H9 (cell line): ENCODE measurements around the gene GPAT3. TPM values are rescaled to one million over a fixed set of nuclear protein-coding genes. Genes with fewer than 3 reads are reported as not detected.

Experiments
- DNase-seq: peaks from one replicate; pipeline ENCODE4 v3.0.0-alpha.2; 2017
- H2AFZ ChIP-seq: one replicate; pipeline ENCODE4 v1.6.1; 2013; ENCODE audit warnings: mild to moderate bottlenecking, low read length, control low read depth, moderate library complexity
- H2AK5ac ChIP-seq: 2 replicates; pipeline ENCODE4 v1.6.1; 2013; ENCODE audit warnings: low read length, control low read depth, mixed read lengths; ENCODE audit not compliant: insufficient read length
- H2BK120ac ChIP-seq: one replicate; pipeline ENCODE4 v1.6.1; 2013; ENCODE audit warnings: low read depth, mild to moderate bottlenecking, low read length, control low read depth, inconsistent platforms; ENCODE audit not compliant: poor library complexity, severe bottlenecking
- H2BK12ac ChIP-seq: 2 replicates; pipeline ENCODE4 v1.6.1; 2013; ENCODE audit warnings: low read length, control low read depth, mixed read lengths, low read depth; ENCODE audit not compliant: insufficient read length
- H2BK15ac ChIP-seq: 2 replicates; pipeline ENCODE4 v1.6.1; 2013; ENCODE audit warnings: low read depth, low read length, control low read depth
- H2BK20ac ChIP-seq: one replicate; pipeline ENCODE4 v1.6.1; 2013; ENCODE audit warnings: low read depth, mild to moderate bottlenecking, low read length, control low read depth, inconsistent platforms; ENCODE audit not compliant: poor library complexity, severe bottlenecking
- H2BK5ac ChIP-seq: 2 replicates; pipeline ENCODE4 v1.6.1; 2013; ENCODE audit warnings: low read length, control low read depth, mixed read lengths; ENCODE audit not compliant: insufficient read length
- H3K14ac ChIP-seq: 2 replicates; pipeline ENCODE4 v1.6.1; 2013; ENCODE audit warnings: low read length, control low read depth; ENCODE audit not compliant: insufficient read depth
- H3K18ac ChIP-seq: 2 replicates; pipeline ENCODE4 v1.6.1; 2013; ENCODE audit warnings: low read depth, mild to moderate bottlenecking, mixed read lengths, low read length, control low read depth; ENCODE audit not compliant: insufficient read length
- H3K23ac ChIP-seq: 2 replicates; pipeline ENCODE4 v1.6.1; 2013; ENCODE audit warnings: low read length, control low read depth, mixed read lengths, low read depth; ENCODE audit not compliant: insufficient read length
- H3K23me2 ChIP-seq: 2 replicates; pipeline ENCODE4 v1.6.1; 2013; ENCODE audit warnings: low read depth, mild to moderate bottlenecking, mixed read lengths, low read length, control low read depth; ENCODE audit not compliant: insufficient read length, poor library complexity, severe bottlenecking
- H3K27ac ChIP-seq: 2 replicates; pipeline ENCODE4 v1.5.1; 2013; ENCODE audit warnings: low read length, control low read depth, mixed read lengths, low read depth; ENCODE audit not compliant: insufficient read length
- H3K27me3 ChIP-seq: 2 replicates; pipeline ENCODE4 v1.6.1; 2013; ENCODE audit warnings: low read length, control low read depth, inconsistent platforms; ENCODE audit not compliant: insufficient read depth
- H3K4ac ChIP-seq: 2 replicates; pipeline ENCODE4 v1.6.1; 2013; ENCODE audit warnings: low read depth, mild to moderate bottlenecking, control low read depth, inconsistent platforms, low read length, moderate library complexity
- H3K4me1 ChIP-seq: 2 replicates; pipeline ENCODE4 v1.6.1; 2013; ENCODE audit warnings: low read length, control low read depth, inconsistent platforms; ENCODE audit not compliant: insufficient read depth
- H3K4me2 ChIP-seq: 2 replicates; pipeline ENCODE4 v1.6.1; 2013; ENCODE audit warnings: low read length, control low read depth, mixed read lengths; ENCODE audit not compliant: insufficient read length, insufficient read depth
- H3K56ac ChIP-seq: 2 replicates; pipeline ENCODE4 v1.6.1; 2013; ENCODE audit warnings: low read depth, mild to moderate bottlenecking, mixed read lengths, low read length, control low read depth; ENCODE audit not compliant: insufficient read length
- H3K79me1 ChIP-seq: 2 replicates; pipeline ENCODE4 v1.6.1; 2013; ENCODE audit warnings: low read depth, mild to moderate bottlenecking, moderate library complexity, low read length, control low read depth, inconsistent platforms; ENCODE audit not compliant: insufficient read depth, poor library complexity, severe bottlenecking
- H3K79me2 ChIP-seq: 2 replicates; pipeline ENCODE4 v1.6.1; 2013; ENCODE audit warnings: low read length, control low read depth, inconsistent platforms; ENCODE audit not compliant: insufficient read depth
- H3K9ac ChIP-seq: 2 replicates; pipeline ENCODE4 v1.6.1; 2013; ENCODE audit warnings: low read length, control low read depth, mixed read lengths; ENCODE audit not compliant: insufficient read length; ENCODE audit errors: extremely low read depth
- H3K9me3 ChIP-seq: one replicate; pipeline ENCODE4 v1.6.1; 2013; ENCODE audit warnings: low read depth, low read length, inconsistent platforms; ENCODE audit not compliant: control insufficient read depth
- H3T11ph ChIP-seq: one replicate; pipeline ENCODE4 v1.6.1; 2013; ENCODE audit warnings: mild to moderate bottlenecking, low read length, control low read depth, inconsistent platforms
- H4K20me1 ChIP-seq: one replicate; pipeline ENCODE4 v1.6.1; 2013; ENCODE audit not compliant: control insufficient read depth, insufficient read length, insufficient read depth
- H4K5ac ChIP-seq: 2 replicates; pipeline ENCODE4 v1.6.1; 2013; ENCODE audit warnings: low read depth, mild to moderate bottlenecking, mixed read lengths, low read length, control low read depth; ENCODE audit not compliant: insufficient read length
- H4K8ac ChIP-seq: replicated peaks from 2 replicates; pipeline ENCODE4 v1.6.1; 2013; ENCODE audit warnings: low read length, control low read depth, mixed read lengths, low read depth; ENCODE audit not compliant: insufficient read length
- H4K91ac ChIP-seq: 2 replicates; pipeline ENCODE4 v1.6.1; 2013; ENCODE audit warnings: low read depth, mild to moderate bottlenecking, moderate library complexity, mixed read lengths, low read length, control low read depth; ENCODE audit not compliant: insufficient read length
- H3K27ac Mint-ChIP-seq, 3 experiments: 2 replicates in 2 of 3; 3 replicates in 1 of 3; pipeline ENCODE4 v1.8.0; 2020 to 2021; ENCODE audit warnings: mixed read lengths in 3 of 3, mild to moderate bottlenecking in 1 of 3, moderate library complexity in 1 of 3
- H3K27me3 Mint-ChIP-seq: 2 replicates; pipeline ENCODE4 v1.8.0; 2021; ENCODE audit warnings: low read depth, mild to moderate bottlenecking, moderate library complexity, mixed read lengths
- H3K36me3 Mint-ChIP-seq, 3 experiments: 2 replicates in 2 of 3; 3 replicates in 1 of 3; pipeline ENCODE4 v1.8.0; 2020 to 2021; ENCODE audit warnings: low read depth in 3 of 3, mixed read lengths in 3 of 3; ENCODE audit not compliant: insufficient read depth in 1 of 3
- H3K4me1 Mint-ChIP-seq, 2 experiments: 2 replicates each; pipeline ENCODE4 v1.8.0; 2020; ENCODE audit warnings: mixed read lengths in 2 of 2
- H3K4me3 Mint-ChIP-seq, 2 experiments: 2 replicates in 1 of 2; 3 replicates in 1 of 2; pipeline ENCODE4 v1.8.0; 2020 to 2021; ENCODE audit warnings: mild to moderate bottlenecking in 2 of 2, mixed read lengths in 2 of 2, moderate library complexity in 1 of 2
- H3K9me3 Mint-ChIP-seq, 2 experiments: 2 replicates in 1 of 2; 3 replicates in 1 of 2; pipeline ENCODE4 v1.8.0; 2020; ENCODE audit warnings: mild to moderate bottlenecking in 2 of 2, mixed read lengths in 2 of 2, moderate library complexity in 1 of 2
- WGBS: extraction: QIAGEN DNeasy Blood & Tissue Kit; methylation state at CpG from one replicate; pipeline ENCODE4 v1.1.7; 2013; ENCODE audit warnings: missing lambda C conversion rate, low lambda C conversion rate, mixed read lengths; ENCODE audit not compliant: insufficient read length; ENCODE audit errors: extremely low coverage; 5-methylcytosine and 5-hydroxymethylcytosine counted together
- total RNA-seq: library from RNA; stranded (reverse); gene quantifications from 2 replicates; pipeline ENCODE4 v1.2.1, GENCODE V29; 2021
- TF ChIP-seq, protein P1 (sequence below): fragments of 200-600 bp; sonication (generic); conservative IDR thresholded peaks from 3 replicates; pipeline ENCODE4 v1.8.0; 2021; ENCODE audit warnings: antibody characterized with exemption, mild to moderate bottlenecking

Gene GPAT3
- total RNA-seq, 1 experiment from 2014 or later, result 1.8 TPM

DNA sequence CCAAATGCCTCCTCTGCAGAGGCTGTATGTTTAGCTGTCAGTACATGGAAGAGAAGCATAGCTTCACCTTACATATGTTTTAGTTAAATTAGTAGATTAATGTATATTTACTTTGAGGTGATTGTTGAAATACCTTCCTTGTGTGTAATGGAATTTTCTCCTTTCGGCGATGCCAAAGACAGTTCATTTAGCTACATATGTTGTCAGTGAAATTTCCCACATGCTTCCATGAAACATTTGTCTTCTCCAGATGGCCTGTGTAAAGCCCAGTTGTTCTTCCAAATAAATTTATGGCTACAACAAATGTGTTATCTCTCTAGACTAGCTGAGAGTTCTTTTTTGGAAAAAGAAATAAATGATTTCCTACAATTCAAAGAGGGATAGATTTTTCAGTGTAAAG lies 95.2 kb downstream of the GPAT3 start:
- Histone ChIP-seq H3K79me1 (no peaks in the 10 kb centered on the region), H4K5ac (no peak overlapping the region), H2BK12ac (no peak overlapping the region), H3K4me2 (no peak overlapping the region), H3K18ac (no peak overlapping the region), H3K4ac (no peak overlapping the region), H3K27ac (no peak overlapping the region), H3K4me1 (no peaks in the 10 kb centered on the region), H2AFZ (no peak overlapping the region), H2BK15ac (no peak overlapping the region), H3K56ac (no peak overlapping the region), H3K79me2 (no peaks in the 10 kb centered on the region), H3K23ac (no peak overlapping the region), H2BK20ac (no peak overlapping the region), H2BK5ac (no peak overlapping the region), H3K27me3 (0 out of 2 replicates have a peak, but pooled peaks cover 1% of the 10 kb centered on the region), H4K91ac (no peak overlapping the region), H3K9me3 (no peaks in the 10 kb centered on the region), H3K23me2 (no peaks in the 10 kb centered on the region), H2BK120ac (no peak overlapping the region), H4K8ac (no peak overlapping the region), H3K14ac (no peak overlapping the region), H4K20me1 (no peaks in the 10 kb centered on the region), H2AK5ac (no peak overlapping the region), H3K9ac (no peak overlapping the region), H3T11ph (no peak overlapping the region)
- Mint-ChIP-seq H3K9me3 (no peaks in the 10 kb centered on the region), H3K27me3 (peaks cover 2% of the 10 kb centered on the region; the same call in 1 of the 2 replicates), H3K4me3 (no peak overlapping the region), H3K27ac (no peak overlapping the region), H3K4me1 (peaks cover 3 to 4% of the 10 kb centered on the region in 2 experiments), H3K36me3 (no peaks in the 10 kb centered on the region)
- TF ChIP-seq, protein P1, sequence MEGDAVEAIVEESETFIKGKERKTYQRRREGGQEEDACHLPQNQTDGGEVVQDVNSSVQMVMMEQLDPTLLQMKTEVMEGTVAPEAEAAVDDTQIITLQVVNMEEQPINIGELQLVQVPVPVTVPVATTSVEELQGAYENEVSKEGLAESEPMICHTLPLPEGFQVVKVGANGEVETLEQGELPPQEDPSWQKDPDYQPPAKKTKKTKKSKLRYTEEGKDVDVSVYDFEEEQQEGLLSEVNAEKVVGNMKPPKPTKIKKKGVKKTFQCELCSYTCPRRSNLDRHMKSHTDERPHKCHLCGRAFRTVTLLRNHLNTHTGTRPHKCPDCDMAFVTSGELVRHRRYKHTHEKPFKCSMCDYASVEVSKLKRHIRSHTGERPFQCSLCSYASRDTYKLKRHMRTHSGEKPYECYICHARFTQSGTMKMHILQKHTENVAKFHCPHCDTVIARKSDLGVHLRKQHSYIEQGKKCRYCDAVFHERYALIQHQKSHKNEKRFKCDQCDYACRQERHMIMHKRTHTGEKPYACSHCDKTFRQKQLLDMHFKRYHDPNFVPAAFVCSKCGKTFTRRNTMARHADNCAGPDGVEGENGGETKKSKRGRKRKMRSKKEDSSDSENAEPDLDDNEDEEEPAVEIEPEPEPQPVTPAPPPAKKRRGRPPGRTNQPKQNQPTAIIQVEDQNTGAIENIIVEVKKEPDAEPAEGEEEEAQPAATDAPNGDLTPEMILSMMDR, result no peak
- WGBS, result no CpG with 5 or more reads among the region's 2 CpGs
- DNase-seq, result no peak
